GDM1 (cell line): ENCODE results near the gene CENPA.
"Not testable (repeated sequence)": the region's sequence is repeated elsewhere in the genome, so short reads cannot be mapped to it uniquely, and the experiment has no call there.

Experiments used
- DNase-seq: peaks from one replicate; lab custom pipeline; 2025; lab: John Stamatoyannopoulos, UW

The CENPA gene

GRCh38 chr2:26760991-26761390 is 24.9 kb upstream of the CENPA start:
- not testable (repeated sequence) for DNase-seq

- DNase-seq: no peak
These were observed 22.8 kb upstream of the CENPA start for GRCh38 chr2:26763019-26763418.

GRCh38 chr2:26764078-26764887 is 21.6 kb upstream of the CENPA start, which contains the start of gene SLC35F6:
Gene SLC35F6 (plus strand): TSS chr2:26764284. CDS start chr2:26764350, 66 bp downstream.
- DNase-seq: peak; percentile 54

- DNase-seq: no peak
These were observed 20.9 kb upstream of the CENPA start for GRCh38 chr2:26764906-26765305.

- no peak for DNase-seq
These were observed 20.2 kb upstream of the CENPA start for GRCh38 chr2:26765475-26766200.

GRCh38 chr2:26767129-26767528 is 18.7 kb upstream of the CENPA start:
- no peak for DNase-seq

GRCh38 chr2:26767894-26768487 is 17.9 kb upstream of the CENPA start:
- no peak for DNase-seq

GRCh38 chr2:26768759-26769088 is 17.1 kb upstream of the CENPA start:
- no peak for DNase-seq

GRCh38 chr2:26769089-26769761 is 16.6 kb upstream of the CENPA start:
- DNase-seq: peak; percentile 84

GRCh38 chr2:26770986-26771586 is 14.8 kb upstream of the CENPA start:
- no peak for DNase-seq

GRCh38 chr2:26772064-26773001 is 13.5 kb upstream of the CENPA start:
- no peak for DNase-seq

GRCh38 chr2:26776195-26776800 is 9.6 kb upstream of the CENPA start:
- no peak for DNase-seq

- no peak for DNase-seq
These were observed 7.8 kb upstream of the CENPA start for GRCh38 chr2:26778098-26778497.

- DNase-seq: no peak
These were observed 7.3 kb upstream of the CENPA start for GRCh38 chr2:26778507-26778906.

- no peak for DNase-seq
These were observed 5.6 kb upstream of the CENPA start for GRCh38 chr2:26780203-26780760.

GRCh38 chr2:26782876-26783704 is 2.8 kb upstream of the CENPA start:
- DNase-seq: no peak

GRCh38 chr2:26784570-26785234 is 1.2 kb upstream of the CENPA start:
- DNase-seq: no peak

GRCh38 chr2:26786207-26787028 is 562 bp downstream of the CENPA start:
- DNase-seq: no peak
